Measurements from ENCODE around the gene ATG14.

Gene ATG14

GRCh38 chr14:55404173-55404854, 7.3 kb downstream of the ATG14 start:
- no peak overlapping the region for H2AFZ ChIP-seq (ENCODE audit: low read length)
- TF ChIP-seq EZH2phosphoT487 (IDR thresholded peaks at IDR 0.05; ENCODE audit: borderline replicate concordance) (no peak), CTCF (conservative IDR thresholded peaks at IDR 0.05; ENCODE audit: low read length) (no peak)
- H3K79me2 ChIP-seq (ENCODE audit: insufficient read depth, low read length), result peaks cover 5% of the 10 kb centered on the region; the same call in 1 of the 2 replicates
- H3K27me3 ChIP-seq (ENCODE audit: insufficient read depth, low read length, poor library complexity, severe bottlenecking), result no peaks in the 10 kb centered on the region
- H3K36me3 ChIP-seq (ENCODE audit: insufficient read depth, low read length), result no peaks in the 10 kb centered on the region
- H3K9me3 ChIP-seq (ENCODE audit: insufficient read depth, low read depth, low read length), result no peaks in the 10 kb centered on the region
- H3K4me2 ChIP-seq (ENCODE audit: low read depth, low read length, poor library complexity, severe bottlenecking), result no peak overlapping the region
- no peaks in the 10 kb centered on the region for H3K9me2 ChIP-seq (replicated peaks; ENCODE audit: low read depth, low read length)
- peaks cover 2% of the 10 kb centered on the region for H3K4me1 ChIP-seq (ENCODE audit: insufficient read depth, low read length, poor library complexity, severe bottlenecking)
- H4K20me1 ChIP-seq (ENCODE audit: insufficient read depth, low read length, poor library complexity, severe bottlenecking), result no peaks in the 10 kb centered on the region
- no peaks in the 10 kb centered on the region for H3F3A ChIP-seq (ENCODE audit: low read depth)
- H3K4me3 ChIP-seq (ENCODE audit: low read length, poor library complexity, severe bottlenecking), result no peak overlapping the region
- H3K9ac ChIP-seq (ENCODE audit: low read depth, low read length, poor library complexity, severe bottlenecking), result no peak overlapping the region

GRCh38 chr14:55401751-55402150, 9.9 kb downstream of the ATG14 start:
- Histone ChIP-seq H3K27me3 (ENCODE audit: insufficient read depth, low read length, poor library complexity, severe bottlenecking) (no peaks in the 10 kb centered on the region), H3K9me2 (replicated peaks; ENCODE audit: low read depth, low read length) (no peaks in the 10 kb centered on the region), H3K4me1 (ENCODE audit: insufficient read depth, low read length, poor library complexity, severe bottlenecking) (no peaks in the 10 kb centered on the region), H3K36me3 (ENCODE audit: insufficient read depth, low read length) (no peaks in the 10 kb centered on the region), H3F3A (ENCODE audit: low read depth) (no peaks in the 10 kb centered on the region), H2AFZ (ENCODE audit: low read length) (no peak overlapping the region), H3K79me2 (ENCODE audit: insufficient read depth, low read length) (no peaks in the 10 kb centered on the region; the same call in 1 of the 2 replicates), H3K9me3 (ENCODE audit: insufficient read depth, low read depth, low read length) (no peaks in the 10 kb centered on the region), H3K9ac (ENCODE audit: low read depth, low read length, poor library complexity, severe bottlenecking) (no peak overlapping the region), H3K4me3 (ENCODE audit: low read length, poor library complexity, severe bottlenecking) (no peak overlapping the region), H4K20me1 (ENCODE audit: insufficient read depth, low read length, poor library complexity, severe bottlenecking) (no peaks in the 10 kb centered on the region), H3K4me2 (ENCODE audit: low read depth, low read length, poor library complexity, severe bottlenecking) (no peak overlapping the region)
- TF ChIP-seq EZH2phosphoT487 (IDR thresholded peaks at IDR 0.05; ENCODE audit: borderline replicate concordance) (no peak), CTCF (conservative IDR thresholded peaks at IDR 0.05; ENCODE audit: low read length) (no peak)

GRCh38 chr14:55399852-55400251, 11.8 kb downstream of the ATG14 start:
- Histone ChIP-seq H3K9me2 (replicated peaks; ENCODE audit: low read depth, low read length) (no peaks in the 10 kb centered on the region), H3F3A (ENCODE audit: low read depth) (no peaks in the 10 kb centered on the region), H3K4me1 (ENCODE audit: insufficient read depth, low read length, poor library complexity, severe bottlenecking) (no peaks in the 10 kb centered on the region), H4K20me1 (ENCODE audit: insufficient read depth, low read length, poor library complexity, severe bottlenecking) (no peaks in the 10 kb centered on the region), H3K4me3 (ENCODE audit: low read length, poor library complexity, severe bottlenecking) (no peak overlapping the region), H3K36me3 (ENCODE audit: insufficient read depth, low read length) (peaks cover 8% of the 10 kb centered on the region; the same call in 1 of the 2 replicates), H2AFZ (ENCODE audit: low read length) (no peak overlapping the region), H3K9ac (ENCODE audit: low read depth, low read length, poor library complexity, severe bottlenecking) (no peak overlapping the region), H3K9me3 (ENCODE audit: insufficient read depth, low read depth, low read length) (no peaks in the 10 kb centered on the region), H3K79me2 (ENCODE audit: insufficient read depth, low read length) (no peaks in the 10 kb centered on the region; the same call in 1 of the 2 replicates), H3K4me2 (ENCODE audit: low read depth, low read length, poor library complexity, severe bottlenecking) (no peak overlapping the region), H3K27me3 (ENCODE audit: insufficient read depth, low read length, poor library complexity, severe bottlenecking) (no peaks in the 10 kb centered on the region)
- TF ChIP-seq EZH2phosphoT487 (IDR thresholded peaks at IDR 0.05; ENCODE audit: borderline replicate concordance), result no peak
- TF ChIP-seq CTCF (conservative IDR thresholded peaks at IDR 0.05; ENCODE audit: low read length), result no peak
